Bronchial epithelial cell (primary cell): ENCODE results near the gene GJA3. TPM values are rescaled to one million over a fixed set of nuclear protein-coding genes. Genes with fewer than 3 reads are reported as not detected.

Source experiments
- DNase-seq: peaks from one replicate; pipeline ENCODE4 v3.0.0-alpha.2; 2010; ENCODE audit warnings: low read depth
- FAIRE-seq: peaks from 2 replicates; lab custom pipeline; 2011; peaks lifted over from hg19 to GRCh38; lab: Jason Lieb, UNC
- H3K27me3 ChIP-seq: 2 replicates; pipeline ENCODE4 v1.5.1; 2011; ENCODE audit warnings: low read length; ENCODE audit not compliant: control insufficient read depth, insufficient read depth
- H3K36me3 ChIP-seq: 2 replicates; pipeline ENCODE4 v1.5.1; 2011; ENCODE audit warnings: low read length; ENCODE audit not compliant: control insufficient read depth, insufficient read depth
- H3K4me3 ChIP-seq: 2 replicates; pipeline ENCODE4 v1.5.1; 2011; ENCODE audit warnings: mild to moderate bottlenecking, low read depth, low read length, control low read depth
- total RNA-seq: library from RNA; depleted of rRNA; stranded (reverse); fragments of >200 nt; gene quantifications from 2 replicates; pipeline ENCODE4 v1.2.1, GENCODE V29; 2014
- TF ChIP-seq, protein P1 (sequence below): IDR thresholded peaks from 2 replicates; pipeline ENCODE4 v1.5.1; 2011; ENCODE audit warnings: mild to moderate bottlenecking, moderate library complexity, low read length, control low read depth, inconsistent platforms; ENCODE audit not compliant: insufficient read depth, severe bottlenecking

Gene GJA3
- total RNA-seq, 1 donor from 2014 or later, result 0.26 TPM

DNA sequence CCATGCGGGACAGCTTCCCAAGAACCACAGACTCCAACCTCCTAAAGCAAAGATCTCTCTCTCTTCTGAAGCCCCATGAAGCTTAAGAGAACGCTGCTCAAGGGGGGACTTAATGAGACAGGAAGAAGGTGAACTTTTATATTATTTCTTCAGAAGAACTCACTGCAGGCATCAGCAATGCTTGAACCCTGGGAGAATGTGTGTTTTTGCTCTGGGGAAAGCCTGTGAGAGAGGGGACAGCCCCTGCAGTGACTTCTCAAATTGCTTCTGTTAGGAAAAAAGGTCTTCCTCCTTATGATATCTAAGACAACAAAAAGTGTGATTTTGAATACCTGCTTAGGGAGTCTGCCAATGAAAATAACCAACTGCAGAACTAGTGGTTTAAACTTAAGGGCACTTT, 23.0 kb downstream of the GJA3 start:
- TF ChIP-seq, protein P1, sequence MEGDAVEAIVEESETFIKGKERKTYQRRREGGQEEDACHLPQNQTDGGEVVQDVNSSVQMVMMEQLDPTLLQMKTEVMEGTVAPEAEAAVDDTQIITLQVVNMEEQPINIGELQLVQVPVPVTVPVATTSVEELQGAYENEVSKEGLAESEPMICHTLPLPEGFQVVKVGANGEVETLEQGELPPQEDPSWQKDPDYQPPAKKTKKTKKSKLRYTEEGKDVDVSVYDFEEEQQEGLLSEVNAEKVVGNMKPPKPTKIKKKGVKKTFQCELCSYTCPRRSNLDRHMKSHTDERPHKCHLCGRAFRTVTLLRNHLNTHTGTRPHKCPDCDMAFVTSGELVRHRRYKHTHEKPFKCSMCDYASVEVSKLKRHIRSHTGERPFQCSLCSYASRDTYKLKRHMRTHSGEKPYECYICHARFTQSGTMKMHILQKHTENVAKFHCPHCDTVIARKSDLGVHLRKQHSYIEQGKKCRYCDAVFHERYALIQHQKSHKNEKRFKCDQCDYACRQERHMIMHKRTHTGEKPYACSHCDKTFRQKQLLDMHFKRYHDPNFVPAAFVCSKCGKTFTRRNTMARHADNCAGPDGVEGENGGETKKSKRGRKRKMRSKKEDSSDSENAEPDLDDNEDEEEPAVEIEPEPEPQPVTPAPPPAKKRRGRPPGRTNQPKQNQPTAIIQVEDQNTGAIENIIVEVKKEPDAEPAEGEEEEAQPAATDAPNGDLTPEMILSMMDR, result no peak
- no peak overlapping the region for H3K4me3 ChIP-seq
- no peaks in the 10 kb centered on the region for H3K36me3 ChIP-seq
- DNase-seq, result no peak
- peaks cover 7% of the 10 kb centered on the region for H3K27me3 ChIP-seq
- no peak for FAIRE-seq

DNA sequence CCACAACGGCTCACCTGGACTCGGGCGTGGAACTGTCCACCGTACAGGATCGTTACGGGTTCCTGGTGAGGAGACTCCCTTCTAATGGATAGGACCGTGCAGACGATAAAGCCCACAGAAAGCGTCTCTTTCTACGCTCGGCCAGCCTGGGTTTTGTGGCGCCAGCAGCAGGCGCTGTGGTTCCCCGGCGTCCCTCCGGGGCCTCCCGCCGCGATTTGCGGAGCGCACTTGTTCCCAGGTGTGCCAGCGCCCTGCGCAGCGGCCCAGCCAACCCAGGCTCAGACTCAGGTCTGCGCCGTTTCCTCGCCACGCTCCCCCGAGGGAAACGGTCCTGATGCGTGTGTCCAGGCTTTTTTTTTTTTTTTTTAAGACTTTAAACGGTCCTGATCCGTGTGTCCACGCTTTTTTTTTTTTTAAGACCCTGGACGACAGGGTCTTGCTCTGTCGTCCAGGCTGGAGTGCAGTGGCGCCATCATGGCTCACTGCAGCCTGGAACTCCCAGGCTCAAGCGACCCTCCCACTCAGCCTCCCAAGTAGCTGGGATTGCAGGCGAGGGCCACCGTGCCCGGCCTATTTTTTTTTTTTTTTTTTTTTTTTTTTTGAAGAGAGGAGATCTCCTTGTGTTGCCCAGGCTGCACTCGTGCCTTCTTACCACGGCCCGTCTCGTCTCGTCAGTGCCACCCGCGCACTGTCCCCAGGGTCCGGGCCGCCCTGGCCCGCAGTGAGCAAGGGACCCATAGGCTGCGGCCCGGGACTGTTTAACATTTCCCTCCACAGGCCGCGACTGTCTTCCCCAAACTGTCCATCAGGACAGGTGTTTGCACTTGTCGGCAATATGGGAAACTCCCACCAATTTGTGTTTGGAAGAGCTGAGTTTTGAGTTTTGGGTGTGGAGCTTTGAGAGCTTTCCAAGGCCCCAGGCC, 23.8 kb downstream of the GJA3 start:
- Histone ChIP-seq H3K4me3 (no peak overlapping the region), H3K27me3 (peaks cover 4% of the 10 kb centered on the region), H3K36me3 (no peaks in the 10 kb centered on the region)
- no peak for DNase-seq
- FAIRE-seq, result no peak
- TF ChIP-seq, protein P1, result peak; percentile 78

DNA sequence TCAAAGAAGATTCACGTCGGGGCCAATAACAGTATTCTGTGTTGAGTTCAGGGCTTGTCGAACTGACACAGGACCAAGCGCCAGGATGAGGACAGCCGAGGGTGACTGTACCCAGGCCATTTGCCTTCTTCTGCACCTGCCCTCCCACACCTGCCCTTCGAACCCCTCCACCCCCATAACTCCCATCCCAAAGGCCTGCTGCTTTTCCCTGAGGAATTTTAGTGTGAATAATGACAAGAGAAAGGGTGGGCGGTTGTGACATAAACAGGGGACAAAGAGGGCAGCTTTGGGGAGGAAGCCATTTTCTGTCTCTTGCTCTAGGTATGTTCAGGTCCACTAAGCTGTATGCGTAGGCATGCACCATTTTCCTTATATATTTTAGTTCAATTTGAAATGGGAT, 26.1 kb downstream of the GJA3 start:
- Histone ChIP-seq H3K27me3 (no peaks in the 10 kb centered on the region), H3K36me3 (no peaks in the 10 kb centered on the region), H3K4me3 (no peak overlapping the region)
- no peak for FAIRE-seq
- TF ChIP-seq, protein P1, result no peak
- no peak for DNase-seq

DNA sequence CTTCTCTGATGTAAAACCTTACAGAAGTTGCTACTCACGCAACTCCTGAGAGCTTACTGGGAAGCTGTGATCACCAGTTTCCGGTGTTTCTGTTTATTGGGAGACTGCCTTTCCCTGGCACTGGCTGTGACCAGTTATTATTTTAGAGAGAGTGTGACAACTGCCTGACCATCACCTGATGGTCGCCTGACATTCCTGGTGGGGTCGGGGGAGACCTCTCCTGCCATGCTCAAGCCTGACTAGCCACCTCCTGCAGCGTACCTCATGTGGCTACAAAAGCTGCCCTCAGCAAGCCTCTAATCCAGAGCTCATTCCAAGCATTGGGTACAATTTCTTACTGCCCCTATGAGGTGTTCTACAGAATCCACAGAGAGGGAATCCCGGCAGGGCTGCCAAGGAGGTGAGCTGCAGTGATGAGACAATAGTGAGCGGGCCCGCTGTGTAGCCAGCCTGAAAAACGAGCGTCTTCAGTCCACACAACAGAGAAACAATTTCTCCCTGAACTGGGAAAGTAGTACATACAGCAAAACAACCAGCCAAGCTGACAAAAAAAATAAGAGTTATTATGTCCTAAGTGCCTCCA, 28.7 kb downstream of the GJA3 start:
- FAIRE-seq, result no peak
- no peaks in the 10 kb centered on the region for H3K27me3 ChIP-seq
- TF ChIP-seq, protein P1, result no peak

DNA sequence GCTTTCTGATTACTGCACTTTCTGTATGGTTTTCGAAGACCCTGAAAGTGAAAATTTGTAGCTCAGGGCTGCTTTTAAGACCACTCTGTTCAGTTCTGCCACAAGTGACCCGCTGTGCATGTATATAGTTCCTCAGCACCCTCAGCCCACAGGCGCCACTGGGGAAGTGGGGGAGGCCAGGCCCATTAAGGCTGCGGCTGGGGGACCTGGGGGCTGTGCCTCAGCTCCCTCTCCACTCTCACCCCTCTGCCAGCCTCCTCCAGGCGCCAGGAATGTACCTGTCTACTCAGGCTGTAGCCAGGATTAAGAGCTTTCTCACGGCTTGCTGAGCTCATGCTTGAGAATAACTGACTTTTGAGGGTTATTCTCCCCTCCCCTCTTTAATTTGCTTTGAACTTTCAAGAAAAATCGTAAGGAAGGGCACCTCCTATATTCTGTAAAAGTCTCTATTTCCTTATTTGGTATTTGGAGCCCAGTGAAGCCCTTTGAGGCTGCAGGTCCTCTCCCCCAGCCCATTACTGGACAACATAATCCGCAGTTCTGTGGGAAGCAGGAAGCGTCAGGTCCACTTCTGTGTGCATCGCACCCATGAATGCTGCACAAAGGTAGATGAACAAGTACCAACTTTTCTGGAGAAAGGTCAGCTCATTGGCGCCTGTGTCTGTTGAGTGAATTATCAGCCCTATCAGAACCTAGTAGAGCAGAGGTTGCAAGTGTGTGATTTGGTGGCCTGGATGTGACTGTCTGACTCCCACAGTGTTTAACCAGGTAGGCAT, 29.6 kb downstream of the GJA3 start:
- FAIRE-seq, result no peak
- H3K36me3 ChIP-seq, result no peaks in the 10 kb centered on the region
- DNase-seq, result no peak
- H3K4me3 ChIP-seq, result no peak overlapping the region
- no peaks in the 10 kb centered on the region for H3K27me3 ChIP-seq
- TF ChIP-seq, protein P1, result no peak

More for the DNA sequence above, 28.7 kb downstream of the GJA3 start:
- no peaks in the 10 kb centered on the region for H3K36me3 ChIP-seq
- no peak for DNase-seq
- H3K4me3 ChIP-seq, result no peak overlapping the region
